HepG2 (cell line): Measurements from ENCODE around the gene TOMM22. TPM values are rescaled to one million over a fixed set of nuclear protein-coding genes. Genes with fewer than 3 reads are reported as not detected.

ENCODE experiments used
- ASH2L ChIP-seq: fragments of 300-600, 200-600 bp; sonication (generic); IDR thresholded peaks from 2 replicates; pipeline ENCODE4 v1.7.0; 2017; ENCODE audit warnings: low read depth, mild to moderate bottlenecking, moderate library complexity, mixed read lengths, low read length; ENCODE audit not compliant: insufficient read length
- BCLAF1 ChIP-seq: fragments of 450-650 bp; IDR thresholded peaks from 2 replicates; pipeline ENCODE4 v1.6.1; 2017; ENCODE audit warnings: mild to moderate bottlenecking
- DDIT3 ChIP-seq: sonication (generic); formaldehyde crosslinking; IDR thresholded peaks from 2 replicates; pipeline ENCODE4 v1.4.0; 2020; ENCODE audit warnings: mild to moderate bottlenecking, missing genetic modification reagents
- DR1 ChIP-seq: sonication (generic); formaldehyde crosslinking; IDR thresholded peaks from 2 replicates; pipeline ENCODE4 v1.8.0; 2021; ENCODE audit warnings: mild to moderate bottlenecking, missing genetic modification reagents, inconsistent platforms
- IKZF5 ChIP-seq: IDR thresholded peaks from 2 replicates; pipeline ENCODE4 v1.6.1; 2018; ENCODE audit warnings: missing genetic modification reagents, mild to moderate bottlenecking, missing compliant biosample characterization
- KAT2B ChIP-seq: fragments of 150-350 bp; IDR thresholded peaks from 2 replicates; pipeline ENCODE4 v1.6.1; 2014; ENCODE audit warnings: low read depth, low read length, borderline replicate concordance
- MYC ChIP-seq: sonication (generic); formaldehyde crosslinking; IDR thresholded peaks from 2 replicates; pipeline ENCODE4 v1.9.0; 2021; ENCODE audit warnings: missing genetic modification reagents, borderline replicate concordance
- NFIB ChIP-seq: sonication (generic); formaldehyde crosslinking; IDR thresholded peaks from 2 replicates; pipeline ENCODE4 v1.9.0; 2021; ENCODE audit warnings: missing genetic modification reagents, mild to moderate bottlenecking, borderline replicate concordance
- NFYC ChIP-seq: IDR thresholded peaks from 2 replicates; pipeline ENCODE4 v1.6.1; 2016; ENCODE audit warnings: missing genetic modification reagents, missing compliant biosample characterization
- SRSF9 ChIP-seq: fragments of 200-400 bp; formaldehyde crosslinking; IDR thresholded peaks from 2 replicates; pipeline ENCODE4 v1.6.1; 2018; ENCODE audit warnings: borderline replicate concordance, mild to moderate bottlenecking, low read depth, low read length; ENCODE audit not compliant: insufficient read depth, poor library complexity, severe bottlenecking
- ZFP1 ChIP-seq: IDR thresholded peaks from 2 replicates; pipeline ENCODE4 v1.6.1; 2016
- ZNF234 ChIP-seq: sonication (generic); formaldehyde crosslinking; conservative IDR thresholded peaks from 2 replicates; pipeline ENCODE4 v1.5.1; 2020; ENCODE audit warnings: mild to moderate bottlenecking, missing genetic modification reagents
- ZNF280B ChIP-seq: sonication (generic); formaldehyde crosslinking; IDR thresholded peaks from 2 replicates; pipeline ENCODE4 v1.5.0; 2020; ENCODE audit warnings: missing genetic modification reagents, mild to moderate bottlenecking, borderline replicate concordance
- ZNF879 ChIP-seq: sonication (generic); formaldehyde crosslinking; IDR thresholded peaks from 2 replicates; pipeline ENCODE4 v1.8.1; 2023; ENCODE audit warnings: missing genetic modification reagents
- polyA plus RNA-seq, 8 experiments: library from polyadenylated mRNA; depleted of rRNA in 3 of 8; stranded (reverse) in 7 of 8; unstranded in 1 of 8; fragments of >200 nt; fragmentation: Illumina TruSeq in 4 of 8; extraction: Trizol in 4 of 8; gene quantifications; 2 replicates each; pipeline versions ENCODE4 v1.2.1 to v1.2.3, GENCODE V29; 2011 to 2016; ENCODE audit warnings: low read depth in 4 of 8, missing spikeins in 1 of 8, mixed read lengths in 1 of 8; ENCODE audit not compliant: insufficient read depth in 1 of 8
- total RNA-seq, 5 experiments: library from RNA; depleted of rRNA; stranded (reverse); fragments of >200 nt; fragmentation: Illumina TruSeq; extraction: Trizol; gene quantifications; 2 replicates each; pipeline ENCODE4 v1.2.3, GENCODE V29; 2016; ENCODE audit warnings: low read depth in 1 of 5
- TF ChIP-seq, protein P1 (sequence below): sonication (generic); formaldehyde crosslinking; IDR thresholded peaks from 2 replicates; pipeline ENCODE4 v1.4.0; 2020; ENCODE audit warnings: mild to moderate bottlenecking, missing genetic modification reagents
- TF ChIP-seq, protein P2 (sequence below): sonication (generic); formaldehyde crosslinking; conservative IDR thresholded peaks from 2 replicates; pipeline ENCODE4 v1.4.0; 2020; ENCODE audit warnings: missing genetic modification reagents
- TF ChIP-seq, protein P3 (sequence below): sonication (generic); formaldehyde crosslinking; IDR thresholded peaks from 2 replicates; pipeline ENCODE4 v1.9.0; 2022; ENCODE audit warnings: missing genetic modification reagents, mild to moderate bottlenecking, borderline replicate concordance

The TOMM22 gene
- total and polyA plus RNA-seq, 2 of the 13 experiments (the other 11 are each of a cell fraction or from before 2014, with no cell fraction given) = 46.9 to 118 TPM

DNA sequence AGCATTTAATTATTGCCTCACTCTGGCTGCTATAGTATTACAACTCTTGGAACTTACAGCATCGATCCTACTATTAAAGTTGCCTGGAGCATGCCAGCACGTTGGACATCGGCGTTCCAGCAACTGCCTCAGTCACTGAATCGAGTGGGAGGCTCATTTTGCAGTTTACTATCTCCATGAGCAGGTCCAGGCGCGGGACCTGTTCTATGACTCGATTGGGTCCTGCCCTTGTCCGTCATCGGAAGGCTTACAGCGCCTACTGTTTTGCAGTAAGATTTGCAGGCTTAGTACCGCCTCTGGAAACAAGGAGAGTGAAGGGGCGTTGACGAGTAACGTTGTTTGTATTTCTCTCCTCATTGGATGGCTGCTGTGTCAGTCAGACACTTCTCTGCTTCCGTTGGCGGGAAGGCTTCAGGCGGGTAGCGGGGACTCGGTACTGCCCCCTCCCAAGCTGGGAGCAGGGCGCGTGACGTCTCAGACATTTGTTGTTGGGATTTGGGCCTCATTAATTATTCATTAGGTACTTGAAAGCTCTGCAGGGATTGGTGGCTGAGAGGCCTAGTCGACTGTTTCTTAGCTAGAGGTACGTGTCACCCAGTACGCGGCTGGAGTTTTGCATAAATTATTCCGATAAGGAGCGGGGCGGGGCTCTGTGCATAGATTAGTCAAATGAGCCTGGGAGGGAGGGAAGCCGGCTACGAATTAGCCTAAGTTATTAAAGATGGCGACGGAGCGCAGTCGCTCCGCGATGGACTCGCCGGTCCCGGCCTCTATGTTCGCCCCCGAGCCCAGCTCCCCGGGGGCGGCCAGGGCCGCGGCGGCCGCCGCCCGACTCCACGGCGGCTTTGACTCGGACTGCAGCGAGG is 23.7 kb downstream of the TOMM22 start, which contains the start of gene GTPBP1 (continued):
- no peak for TF ChIP-seq ZFP1 (CRISPR knock-in tag)
- peak; percentile 63 for TF ChIP-seq IKZF5
- TF ChIP-seq, protein P1, sequence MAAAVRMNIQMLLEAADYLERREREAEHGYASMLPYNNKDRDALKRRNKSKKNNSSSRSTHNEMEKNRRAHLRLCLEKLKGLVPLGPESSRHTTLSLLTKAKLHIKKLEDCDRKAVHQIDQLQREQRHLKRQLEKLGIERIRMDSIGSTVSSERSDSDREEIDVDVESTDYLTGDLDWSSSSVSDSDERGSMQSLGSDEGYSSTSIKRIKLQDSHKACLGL (CRISPR knock-in tag) = no peak
- no peak for TF ChIP-seq KAT2B
- TF ChIP-seq, protein P2, sequence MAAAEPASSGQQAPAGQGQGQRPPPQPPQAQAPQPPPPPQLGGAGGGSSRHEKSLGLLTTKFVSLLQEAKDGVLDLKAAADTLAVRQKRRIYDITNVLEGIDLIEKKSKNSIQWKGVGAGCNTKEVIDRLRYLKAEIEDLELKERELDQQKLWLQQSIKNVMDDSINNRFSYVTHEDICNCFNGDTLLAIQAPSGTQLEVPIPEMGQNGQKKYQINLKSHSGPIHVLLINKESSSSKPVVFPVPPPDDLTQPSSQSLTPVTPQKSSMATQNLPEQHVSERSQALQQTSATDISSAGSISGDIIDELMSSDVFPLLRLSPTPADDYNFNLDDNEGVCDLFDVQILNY (CRISPR knock-in tag) = no peak
- no peak for TF ChIP-seq ASH2L
- TF ChIP-seq, protein P3, sequence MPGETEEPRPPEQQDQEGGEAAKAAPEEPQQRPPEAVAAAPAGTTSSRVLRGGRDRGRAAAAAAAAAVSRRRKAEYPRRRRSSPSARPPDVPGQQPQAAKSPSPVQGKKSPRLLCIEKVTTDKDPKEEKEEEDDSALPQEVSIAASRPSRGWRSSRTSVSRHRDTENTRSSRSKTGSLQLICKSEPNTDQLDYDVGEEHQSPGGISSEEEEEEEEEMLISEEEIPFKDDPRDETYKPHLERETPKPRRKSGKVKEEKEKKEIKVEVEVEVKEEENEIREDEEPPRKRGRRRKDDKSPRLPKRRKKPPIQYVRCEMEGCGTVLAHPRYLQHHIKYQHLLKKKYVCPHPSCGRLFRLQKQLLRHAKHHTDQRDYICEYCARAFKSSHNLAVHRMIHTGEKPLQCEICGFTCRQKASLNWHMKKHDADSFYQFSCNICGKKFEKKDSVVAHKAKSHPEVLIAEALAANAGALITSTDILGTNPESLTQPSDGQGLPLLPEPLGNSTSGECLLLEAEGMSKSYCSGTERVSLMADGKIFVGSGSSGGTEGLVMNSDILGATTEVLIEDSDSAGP = 0 out of 2 replicates have a peak, but pooled peaks have one; percentile 18
- peak; percentile 99 for TF ChIP-seq NFYC
- no peak for TF ChIP-seq MYC (CRISPR knock-in tag)
- TF ChIP-seq SRSF9 = no peak
- TF ChIP-seq BCLAF1 = no peak
- TF ChIP-seq ZNF879 (CRISPR knock-in tag) = no peak
- no peak for TF ChIP-seq ZNF234 (CRISPR knock-in tag)
- TF ChIP-seq DDIT3 = no peak
- no peak; the same call in 1 of the 2 replicates for TF ChIP-seq ZNF280B
- peak; percentile 47; the same call in 1 of the 2 replicates for TF ChIP-seq DR1 (CRISPR knock-in tag)
- TF ChIP-seq NFIB = no peak
